H54 (cell line): ENCODE results near the gene AMZ2.

Experiments used
- DNase-seq: peaks from one replicate; pipeline ENCODE4 v3.0.0; 2011; ENCODE audit warnings: low spot score, mixed read lengths; ENCODE audit not compliant: insufficient read length
- FAIRE-seq: peaks from 3 replicates; lab custom pipeline; 2011; peaks lifted over from hg19 to GRCh38; lab: Jason Lieb, UNC
- POLR2A ChIP-seq: IDR thresholded peaks from 2 replicates; pipeline ENCODE4 v1.6.1; 2011; ENCODE audit warnings: low read depth, mild to moderate bottlenecking, low read length

AMZ2 gene

DNA sequence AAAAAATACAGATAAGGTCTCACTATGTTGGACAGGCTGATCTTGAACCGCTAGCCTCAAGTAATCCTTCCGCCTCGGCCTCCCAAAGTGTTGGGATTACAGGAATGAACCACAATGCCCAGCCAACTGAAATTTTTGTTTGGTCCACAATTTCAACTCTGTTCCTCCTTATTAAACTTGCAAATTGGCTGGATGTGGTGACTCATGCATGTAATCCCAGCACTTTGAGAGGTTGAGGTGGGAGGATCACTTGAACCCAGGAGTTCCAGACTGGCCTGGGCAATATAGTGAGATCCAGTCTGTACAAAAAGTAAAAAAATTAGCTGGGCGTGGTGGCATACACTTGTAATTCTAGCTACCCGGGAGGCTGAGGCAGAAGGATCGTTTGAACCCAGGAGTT lies 56.9 kb downstream of the AMZ2 start:
- DNase-seq (no peak), FAIRE-seq (no peak)
- no peak for TF ChIP-seq POLR2A

DNA sequence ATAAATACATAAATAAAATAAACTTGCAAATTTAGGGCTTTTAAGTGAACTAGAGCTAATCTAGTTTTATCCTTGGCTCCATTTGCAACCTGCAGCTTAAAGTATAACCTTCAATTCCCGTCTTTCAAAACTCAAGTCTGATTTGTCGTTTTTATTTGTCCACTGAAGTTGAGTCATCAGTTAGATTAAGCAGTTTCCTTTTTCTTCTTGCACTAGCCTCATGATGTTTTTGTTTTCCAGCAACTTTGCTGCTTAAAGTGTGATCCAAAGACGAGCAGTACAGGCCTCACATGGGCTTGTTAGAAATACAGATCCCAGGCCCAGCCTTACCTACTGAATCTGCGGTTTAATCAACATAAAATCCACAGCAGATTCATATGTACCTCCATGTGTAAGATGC lies 57.3 kb downstream of the AMZ2 start:
- DNase-seq (no peak), FAIRE-seq (no peak)
- no peak for TF ChIP-seq POLR2A
